ENCODE results near the gene SIRT2.
A peak's percentile ranks its signal among the peaks of the same experiment; 100 is the strongest.
"Not testable (repeated sequence)": the region's sequence is repeated elsewhere in the genome, so short reads cannot be mapped to it uniquely, and the experiment has no call there.

SIRT2 gene

GRCh38 chr19:38899447-38900201, at the start of gene SIRT2, which contains the start of gene NFKBIB:
SIRT2 (minus strand) TSS chr19:38899618; CDS start chr19:38899521, 97 bp downstream.
NFKBIB (plus strand) TSS chr19:38899969; CDS start chr19:38900033, 64 bp downstream.
- Mint-ChIP-seq H3K27me3 (no peaks in the 10 kb centered on the region), H3K9me3 (peaks cover 2% of the 10 kb centered on the region), H3K36me3 (peaks cover 20% of the 10 kb centered on the region), H3K27ac (peak within 1 kb of the TSS; percentile 95), H3K4me3 (peak within 1 kb of the TSS; percentile 84), H3K4me1 (peaks cover 44% of the 10 kb centered on the region)
- peak; percentile 100 for DNase-seq
- CTCF ChIA-PET = interaction anchor here (1.0 to 1.9 kb wide), 7 partner anchors 12 to 497 kb away, joined by 3 to 14 read pairs (median 4); partner anchors contain the start of genes FAM98C, MRPS12 and SARS2

DNA sequence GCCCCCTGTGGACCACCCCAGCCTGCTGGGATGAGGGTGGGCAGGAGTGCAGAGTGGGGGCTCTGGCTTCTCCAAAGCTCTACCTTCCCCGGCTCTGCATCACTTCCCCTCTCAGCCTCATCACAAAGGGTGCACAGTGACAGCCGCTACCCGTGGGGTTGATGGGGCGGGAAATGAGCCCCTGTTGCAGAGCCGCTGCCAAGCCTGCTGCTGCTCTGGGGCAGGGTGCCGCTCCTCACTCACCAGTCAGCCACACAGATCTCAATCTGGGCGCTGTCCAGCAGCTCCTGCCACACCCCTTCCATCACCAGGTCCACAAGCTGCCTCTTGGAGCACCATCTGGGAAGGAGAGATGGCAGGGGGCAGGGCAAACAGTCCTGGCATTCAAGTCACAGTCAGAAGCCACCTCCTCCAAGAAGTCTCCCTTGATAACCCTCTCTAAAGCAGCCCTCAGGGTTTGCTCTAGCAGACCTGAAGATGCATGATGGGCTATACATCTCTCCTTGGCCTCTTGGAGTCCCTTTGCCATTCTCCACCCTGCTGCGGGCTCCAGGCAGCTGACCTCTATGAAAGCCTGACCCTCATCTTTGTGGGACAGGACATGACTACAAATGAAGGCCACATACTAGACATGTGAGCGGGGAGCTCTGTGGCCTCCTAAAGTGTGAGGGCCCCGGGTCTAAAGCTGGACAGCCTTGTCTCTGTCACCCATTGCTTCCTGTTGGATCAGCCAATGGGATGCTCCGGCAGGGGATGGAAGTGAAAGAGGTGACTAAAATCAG, 47.0 kb upstream of the SIRT2 start:
- Mint-ChIP-seq H3K27me3 (peaks cover 66% of the 10 kb centered on the region), H3K27ac (no peak overlapping the region), H3K36me3 (no peaks in the 10 kb centered on the region), H3K4me1 (peaks cover 18% of the 10 kb centered on the region), H3K4me3 (no peak overlapping the region), H3K9me3 (no peaks in the 10 kb centered on the region)
- CTCF ChIA-PET = interaction anchor here (0.9 to 1.1 kb wide), 2 partner anchors 16 to 17 kb away, joined by 3 read pairs; no protein-coding TSS in a partner anchor
- DNase-seq = no peak

GRCh38 chr19:38945562-38946228, 46.3 kb upstream of the SIRT2 start:
- Mint-ChIP-seq H3K36me3 (no peaks in the 10 kb centered on the region), H3K27me3 (peaks cover 66% of the 10 kb centered on the region), H3K27ac (no peak overlapping the region), H3K4me1 (peaks cover 25% of the 10 kb centered on the region), H3K9me3 (no peaks in the 10 kb centered on the region), H3K4me3 (no peak overlapping the region)
- DNase-seq = no peak
- CTCF ChIA-PET = interaction anchor here (1.1 kb wide), 1 partner anchor 16 kb away, joined by 3 read pairs; no protein-coding TSS in a partner anchor

DNA sequence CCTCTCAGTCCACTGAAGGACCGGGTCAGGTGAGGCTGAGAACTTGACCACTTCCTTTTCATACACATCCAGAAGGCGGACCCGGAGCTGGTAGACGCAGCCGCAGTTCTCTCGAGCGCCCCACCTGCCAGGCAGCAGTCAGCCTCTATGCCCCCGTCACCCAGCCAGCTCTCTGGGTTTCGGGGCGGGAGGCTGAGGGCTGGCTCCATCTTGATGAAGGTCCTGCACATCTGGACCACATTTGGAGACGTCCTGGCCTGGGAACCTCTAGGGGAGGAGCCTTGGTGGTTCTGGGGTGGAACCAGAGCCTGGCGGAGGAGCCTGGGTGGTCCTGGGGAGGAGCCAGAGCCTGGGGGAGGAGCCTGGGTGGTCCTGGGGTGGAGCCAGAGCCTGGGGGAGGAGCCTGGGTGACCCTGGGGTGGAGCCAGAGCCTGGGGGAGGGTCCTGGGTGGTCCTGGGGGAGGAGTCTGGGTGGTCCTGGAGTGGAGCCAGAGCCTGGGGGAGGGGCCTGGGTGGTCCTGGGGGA, 45.6 kb upstream of the SIRT2 start:
- H3K27me3 Mint-ChIP-seq = peaks cover 64% of the 10 kb centered on the region
- H3K4me3 Mint-ChIP-seq = no peak overlapping the region
- CTCF ChIA-PET = interaction anchor here (1.0 kb wide), 1 partner anchor 14 kb away, joined by 4 read pairs; the partner anchor contains the start of genes MRPS12 and SARS2
- no peaks in the 10 kb centered on the region for H3K36me3 Mint-ChIP-seq
- DNase-seq = no peak
- H3K9me3 Mint-ChIP-seq = no peaks in the 10 kb centered on the region
- H3K27ac Mint-ChIP-seq = no peak overlapping the region
- H3K4me1 Mint-ChIP-seq = peaks cover 29% of the 10 kb centered on the region

- H3K36me3 Mint-ChIP-seq = no peaks in the 10 kb centered on the region
- no peak overlapping the region for H3K27ac Mint-ChIP-seq
- CTCF ChIA-PET = no interaction called here
- H3K27me3 Mint-ChIP-seq = peaks cover 45% of the 10 kb centered on the region
- no peak overlapping the region for H3K4me3 Mint-ChIP-seq
- H3K4me1 Mint-ChIP-seq = peaks cover 28% of the 10 kb centered on the region
- DNase-seq = no peak
- no peaks in the 10 kb centered on the region for H3K9me3 Mint-ChIP-seq
Measured at GRCh38 chr19:38942471-38943181, 43.2 kb upstream of the SIRT2 start.

GRCh38 chr19:38941979-38942378, 42.6 kb upstream of the SIRT2 start:
- Mint-ChIP-seq H3K36me3 (no peaks in the 10 kb centered on the region), H3K9me3 (no peaks in the 10 kb centered on the region), H3K4me1 (peaks cover 28% of the 10 kb centered on the region), H3K4me3 (no peak overlapping the region), H3K27ac (no peak overlapping the region), H3K27me3 (peaks cover 39% of the 10 kb centered on the region)
- DNase-seq = no peak
- CTCF ChIA-PET = no interaction called here

DNA sequence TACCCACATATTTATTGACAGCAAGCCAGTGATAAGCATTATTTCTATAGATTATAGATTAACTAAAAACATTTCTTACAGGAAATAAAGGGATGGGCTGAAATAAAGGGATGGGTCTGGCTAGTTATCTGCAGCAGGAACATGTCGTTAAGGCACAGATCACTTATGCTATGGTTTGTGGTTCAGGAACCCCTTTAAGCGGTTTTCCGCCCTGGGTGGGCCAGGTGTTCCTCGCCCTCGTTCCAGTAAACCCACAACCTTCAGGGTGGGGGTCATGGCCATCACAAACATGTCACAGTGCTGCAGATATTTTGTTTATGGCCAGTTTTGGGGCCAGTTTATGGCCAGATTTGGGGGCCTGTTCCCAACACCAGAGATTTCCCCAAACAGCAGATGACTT, 42.0 kb upstream of the SIRT2 start:
- H3K27me3 Mint-ChIP-seq = peaks cover 37% of the 10 kb centered on the region
- H3K36me3 Mint-ChIP-seq, H3K4me3 Mint-ChIP-seq, H3K9me3 Mint-ChIP-seq, H3K27ac Mint-ChIP-seq, CTCF ChIA-PET, DNase-seq: not testable (repeated sequence)
- peaks cover 28% of the 10 kb centered on the region for H3K4me1 Mint-ChIP-seq

DNA sequence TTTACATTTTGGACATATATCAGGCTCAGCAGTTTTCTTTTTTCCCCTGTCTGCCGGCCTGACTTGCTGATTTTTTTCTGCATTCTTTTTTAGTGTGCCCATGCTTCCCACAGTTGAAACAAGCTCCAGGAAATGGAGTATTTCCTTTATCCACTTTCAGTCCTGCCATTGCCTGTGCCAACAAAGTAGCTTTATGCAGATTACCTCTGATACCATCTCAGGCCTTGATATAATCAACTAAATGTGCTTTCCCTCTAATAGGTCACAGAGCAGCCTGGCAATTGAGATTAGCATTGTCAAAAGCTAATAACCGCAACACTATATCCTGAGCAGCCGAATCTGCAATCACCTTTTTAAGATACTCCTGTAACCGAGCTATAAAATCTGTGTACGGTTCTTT, 40.5 kb upstream of the SIRT2 start:
- H3K4me3 Mint-ChIP-seq = no peak overlapping the region
- CTCF ChIA-PET = interaction anchor here (1.8 kb wide), 1 partner anchor 9 kb away, joined by 5 read pairs; the partner anchor contains the start of genes MRPS12 and SARS2

GRCh38 chr19:38933544-38933943, 34.1 kb upstream of the SIRT2 start:
- Mint-ChIP-seq H3K9me3 (peaks cover 13% of the 10 kb centered on the region), H3K27ac (no peak overlapping the region), H3K4me1 (peaks cover 40% of the 10 kb centered on the region), H3K36me3 (peaks cover 27% of the 10 kb centered on the region), H3K4me3 (no peak overlapping the region), H3K27me3 (peaks cover 4% of the 10 kb centered on the region)
- CTCF ChIA-PET = interaction anchor here (0.6 to 1.8 kb wide), 7 partner anchors 23 to 531 kb away, joined by 3 to 4 read pairs (median 3); partner anchors contain the start of genes FAM98C and NFKBIB
- no peak for DNase-seq

More for the DNA sequence above, 40.5 kb upstream of the SIRT2 start:
- Mint-ChIP-seq H3K36me3 (peaks cover 5% of the 10 kb centered on the region), H3K4me1 (peaks cover 28% of the 10 kb centered on the region), H3K27me3 (peaks cover 34% of the 10 kb centered on the region), H3K9me3 (peaks cover 8% of the 10 kb centered on the region), H3K27ac (no peak overlapping the region)
- no peak for DNase-seq

- CTCF ChIA-PET = interaction anchor here (0.6 to 1.8 kb wide), 8 partner anchors 24 to 772 kb away, joined by 3 to 4 read pairs (median 3); partner anchors contain the start of genes FAM98C and NFKBIB
- H3K36me3 Mint-ChIP-seq = peaks cover 27% of the 10 kb centered on the region
- H3K4me1 Mint-ChIP-seq = peaks cover 49% of the 10 kb centered on the region
- H3K9me3 Mint-ChIP-seq = peaks cover 13% of the 10 kb centered on the region
- DNase-seq = peak; percentile 57
- no peak overlapping the region for H3K27ac Mint-ChIP-seq
- peak overlapping the region; percentile 33 for H3K4me3 Mint-ChIP-seq
- H3K27me3 Mint-ChIP-seq = peaks cover 4% of the 10 kb centered on the region
Measured at GRCh38 chr19:38932425-38933179, 33.2 kb upstream of the SIRT2 start.

GRCh38 chr19:38931521-38931793, 32.0 kb upstream of the SIRT2 start:
- CTCF ChIA-PET = interaction anchor here (0.6 to 3.2 kb wide), 12 partner anchors 9 to 592 kb away, joined by 3 to 26 read pairs (median 4); partner anchors contain the start of genes FAM98C, MAP4K1, NFKBIB and SIRT2
- Mint-ChIP-seq H3K9me3 (peaks cover 13% of the 10 kb centered on the region), H3K4me3 (peak overlapping the region; percentile 98), H3K27ac (peak overlapping the region; percentile 99), H3K4me1 (peaks cover 50% of the 10 kb centered on the region), H3K36me3 (peaks cover 27% of the 10 kb centered on the region), H3K27me3 (peaks cover 1% of the 10 kb centered on the region)
- DNase-seq = no peak

- DNase-seq = peak; percentile 99
- H3K9me3 Mint-ChIP-seq = peaks cover 13% of the 10 kb centered on the region
- peaks cover 50% of the 10 kb centered on the region for H3K4me1 Mint-ChIP-seq
- H3K27ac Mint-ChIP-seq = peak within 1 kb of the TSS; percentile 99
- H3K27me3 Mint-ChIP-seq = no peaks in the 10 kb centered on the region
- CTCF ChIA-PET = interaction anchor here (0.6 to 3.2 kb wide), 37 partner anchors 9 to 527 kb away, joined by 3 to 26 read pairs (median 4); partner anchors contain the start of genes ACTN4, EIF3K, FAM98C and MAP4K1
- peak within 1 kb of the TSS; percentile 98 for H3K4me3 Mint-ChIP-seq
- H3K36me3 Mint-ChIP-seq = peaks cover 28% of the 10 kb centered on the region
Measured at GRCh38 chr19:38930776-38931520, 31.5 kb upstream of the SIRT2 start, which contains the start of gene MRPS12. MRPS12 (plus strand) TSS chr19:38930944; CDS start chr19:38931295, 351 bp downstream.

Measured in activated naive CD4-positive, alpha-beta T cell treated with anti-CD3 and anti-CD28 coated beads, Interleukin-2, amount 10 ng/mL, durations not matched to agents 7 days and 5 days (primary cell).